ENCODE results near the gene AK3.

- TF ChIP-seq CTCF (IDR thresholded peaks at IDR 0.05) (no peak), POLR2AphosphoS5 (IDR thresholded peaks at IDR 0.05) (no peak), POLR2A (IDR thresholded peaks at IDR 0.05) (no peak)
These were observed 79.4 kb downstream of the AK3 start for GRCh38 chr9:4661611-4662010.

Data from stomach (tissue), 4 donors.